CD14-positive monocyte (primary cell): Measurements from ENCODE around the gene DOCK4. TPM values are rescaled to one million over a fixed set of nuclear protein-coding genes. Genes with fewer than 3 reads are reported as not detected.

Experiments used
- DNase-seq, 3 donors: peaks; one replicate each; pipeline ENCODE4 v3.0.0-alpha.2; 2011 to 2022
- H2AFZ ChIP-seq: 2 replicates; pipeline ENCODE4 v1.6.0; 2012; ENCODE audit warnings: mild to moderate bottlenecking, low read depth, low read length, inconsistent platforms; ENCODE audit not compliant: insufficient read depth, poor library complexity, severe bottlenecking
- H3K27ac ChIP-seq, 2 donors: 1 replicate in 1 of 2; 2 replicates in 1 of 2; pipeline ENCODE4 v1.5.1; 2012 to 2013; ENCODE audit warnings: low read length in 2 of 2, control low read depth in 1 of 2, inconsistent platforms in 1 of 2, low read depth in 1 of 2, mild to moderate bottlenecking in 1 of 2
- H3K27me3 ChIP-seq, 2 donors: one replicate each; pipeline versions ENCODE4 v1.6.0 to v1.6.1; 2011 to 2013; ENCODE audit warnings: low read length in 2 of 2; ENCODE audit not compliant: control insufficient read depth in 2 of 2, insufficient read depth in 2 of 2
- H3K36me3 ChIP-seq, 2 donors: replicated peaks in 1 of 2; 1 replicate in 1 of 2; 2 replicates in 1 of 2; pipeline versions ENCODE4 v1.5.1 to v1.6.1; 2012 to 2013; ENCODE audit warnings: low read length in 2 of 2, control low read depth in 1 of 2, inconsistent platforms in 1 of 2, mild to moderate bottlenecking in 1 of 2; ENCODE audit not compliant: insufficient read depth in 2 of 2, control insufficient read depth in 1 of 2
- H3K4me1 ChIP-seq, 2 donors: 1 replicate in 1 of 2; 2 replicates in 1 of 2; pipeline versions ENCODE4 v1.5.1 to v1.6.1; 2012 to 2013; ENCODE audit warnings: low read length in 2 of 2, control low read depth in 1 of 2, inconsistent platforms in 1 of 2, mild to moderate bottlenecking in 1 of 2, moderate library complexity in 1 of 2; ENCODE audit not compliant: insufficient read depth in 2 of 2, control insufficient read depth in 1 of 2
- H3K4me2 ChIP-seq: replicated peaks from 2 replicates; pipeline ENCODE3; 2012; ENCODE audit warnings: low read length, moderate library complexity, mild to moderate bottlenecking; ENCODE audit not compliant: poor library complexity, severe bottlenecking; ENCODE audit errors: extremely low read depth
- H3K4me3 ChIP-seq, 3 experiments: fragments of 200-600 bp in 1 of 3; sonication (generic) in 1 of 3; replicated peaks in 1 of 3; 1 replicate in 2 of 3; 2 replicates in 1 of 3; pipeline ENCODE4 v1.5.1; 2011 to 2013; ENCODE audit warnings: low read length in 3 of 3, mild to moderate bottlenecking in 3 of 3, control low read depth in 2 of 3, low read depth in 2 of 3, inconsistent platforms in 1 of 3, moderate library complexity in 1 of 3
- H3K79me2 ChIP-seq: 2 replicates; pipeline ENCODE4 v1.6.0; 2012; ENCODE audit warnings: mild to moderate bottlenecking, control low read depth, inconsistent platforms, low read length, moderate library complexity; ENCODE audit not compliant: insufficient read depth
- H3K9ac ChIP-seq: 2 replicates; pipeline ENCODE4 v1.6.0; 2017; ENCODE audit warnings: low read length, mild to moderate bottlenecking; ENCODE audit not compliant: insufficient read depth, poor library complexity, severe bottlenecking
- H3K9me3 ChIP-seq, 2 donors: replicated peaks in 1 of 2; 1 replicate in 1 of 2; 2 replicates in 1 of 2; pipeline versions ENCODE4 v1.5.1 to v1.6.1; 2012 to 2013; ENCODE audit warnings: low read length in 2 of 2, control low read depth in 1 of 2; ENCODE audit not compliant: control insufficient read depth in 1 of 2, insufficient read depth in 1 of 2
- H4K20me1 ChIP-seq: 2 replicates; pipeline ENCODE4 v1.6.0; 2012; ENCODE audit warnings: mild to moderate bottlenecking, low read length, control low read depth, moderate library complexity; ENCODE audit not compliant: insufficient read depth
- H3K27ac Mint-ChIP-seq, 7 donors: one replicate each; pipeline ENCODE4 v1.8.0; 2020; ENCODE audit warnings: mild to moderate bottlenecking in 7 of 7, mixed read lengths in 7 of 7, moderate library complexity in 6 of 7, inconsistent platforms in 2 of 7
- H3K27me3 Mint-ChIP-seq, 3 donors: one replicate each; pipeline ENCODE4 v1.8.0; 2021 to 2022; ENCODE audit warnings: low read depth in 3 of 3, mild to moderate bottlenecking in 3 of 3, mixed read lengths in 3 of 3, moderate library complexity in 3 of 3, inconsistent platforms in 1 of 3
- H3K36me3 Mint-ChIP-seq, 2 donors: one replicate each; pipeline ENCODE4 v1.8.0; 2020; ENCODE audit warnings: mixed read lengths in 2 of 2, inconsistent platforms in 1 of 2, mild to moderate bottlenecking in 1 of 2
- H3K4me1 Mint-ChIP-seq: one replicate; pipeline ENCODE4 v1.8.0; 2020; ENCODE audit warnings: mild to moderate bottlenecking, mixed read lengths
- H3K4me3 Mint-ChIP-seq, 2 donors: one replicate each; pipeline ENCODE4 v1.8.0; 2020; ENCODE audit warnings: mild to moderate bottlenecking in 2 of 2, mixed read lengths in 2 of 2, moderate library complexity in 1 of 2
- H3K9me3 Mint-ChIP-seq, 7 donors: one replicate each; pipeline ENCODE4 v1.8.0; 2020 to 2022; ENCODE audit warnings: mixed read lengths in 7 of 7, mild to moderate bottlenecking in 6 of 7, moderate library complexity in 6 of 7, inconsistent platforms in 2 of 7
- WGBS: methylation state at CpG from one replicate; pipeline ENCODE4 v1.1.5; 2013; ENCODE audit warnings: missing lambda C conversion rate; ENCODE audit not compliant: insufficient coverage; 5-methylcytosine and 5-hydroxymethylcytosine counted together
- intact Hi-C, 2 donors: fragments of 100-400 bp; cut with micrococcal nuclease; formaldehyde crosslinking; loops; one replicate each; pipeline versions ENCODE4 v1.15.0 to v1.15.1; 2023
- polyA plus RNA-seq, 3 donors: library from polyadenylated mRNA; depleted of rRNA in 1 of 3; unstranded in 2 of 3; stranded (reverse) in 1 of 3; fragments of 300-500 nt in 2 of 3; fragments of >200 nt in 1 of 3; fragmentation: Illumina TruSeq in 2 of 3; gene quantifications; 1 replicate in 2 of 3; 2 replicates in 1 of 3; pipeline ENCODE4 v1.2.3, GENCODE V29; 2012 to 2021
- TF ChIP-seq, protein P1 (sequence below): fragments of 200-600 bp; IDR thresholded peaks from one replicate; pipeline ENCODE4 v1.8.0; 2022; ENCODE audit warnings: antibody characterized with exemption, mild to moderate bottlenecking

The DOCK4 gene
- polyA plus RNA-seq, 3 donors = 1.3 to 5.0 (median 2.7) TPM

DNA sequence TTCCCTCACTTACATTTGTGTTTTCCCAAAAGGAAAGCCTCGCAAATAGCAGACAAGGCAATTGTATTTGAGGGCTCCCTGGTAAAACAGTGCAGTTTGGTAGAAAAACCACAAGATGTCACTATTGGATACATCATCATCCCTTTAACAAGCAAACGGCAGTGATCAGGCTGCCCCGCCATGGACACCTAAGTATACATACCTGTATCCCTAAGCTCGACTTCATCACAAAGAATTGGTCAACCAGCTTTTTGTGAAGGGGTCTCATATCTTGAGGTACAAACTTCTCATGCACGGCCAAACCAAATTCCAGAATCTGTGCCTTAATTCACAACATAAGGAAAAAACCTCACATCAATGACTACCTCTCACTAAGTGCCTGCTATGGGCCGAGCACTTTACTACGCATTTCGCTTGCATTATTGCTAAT, 464.4 kb downstream of the DOCK4 start:
- H3K79me2 ChIP-seq = no peaks in the 10 kb centered on the region
- 11% methylated on average over 4 of the region's 8 CpGs for WGBS
- no peaks in the 10 kb centered on the region for H3K36me3 ChIP-seq
- H3K4me1 Mint-ChIP-seq = peaks cover 3% of the 10 kb centered on the region
- no peak overlapping the region for H2AFZ ChIP-seq
- DNase-seq = peak; percentile 18 to 46 (median 42)
- no peak overlapping the region for H3K9ac ChIP-seq
- intact Hi-C loops = loop anchor here in 1 of 2 donors (10.0 kb wide), 1 partner anchor 753 kb away; no protein-coding TSS in a partner anchor
- H3K27ac Mint-ChIP-seq = no peak overlapping the region
- no peaks in the 10 kb centered on the region for H3K4me1 ChIP-seq
- H3K27me3 ChIP-seq = no peaks in the 10 kb centered on the region
- peaks cover 0 to 3% (median 2%) of the 10 kb centered on the region in 3 donors for H3K27me3 Mint-ChIP-seq
- TF ChIP-seq, protein P1, sequence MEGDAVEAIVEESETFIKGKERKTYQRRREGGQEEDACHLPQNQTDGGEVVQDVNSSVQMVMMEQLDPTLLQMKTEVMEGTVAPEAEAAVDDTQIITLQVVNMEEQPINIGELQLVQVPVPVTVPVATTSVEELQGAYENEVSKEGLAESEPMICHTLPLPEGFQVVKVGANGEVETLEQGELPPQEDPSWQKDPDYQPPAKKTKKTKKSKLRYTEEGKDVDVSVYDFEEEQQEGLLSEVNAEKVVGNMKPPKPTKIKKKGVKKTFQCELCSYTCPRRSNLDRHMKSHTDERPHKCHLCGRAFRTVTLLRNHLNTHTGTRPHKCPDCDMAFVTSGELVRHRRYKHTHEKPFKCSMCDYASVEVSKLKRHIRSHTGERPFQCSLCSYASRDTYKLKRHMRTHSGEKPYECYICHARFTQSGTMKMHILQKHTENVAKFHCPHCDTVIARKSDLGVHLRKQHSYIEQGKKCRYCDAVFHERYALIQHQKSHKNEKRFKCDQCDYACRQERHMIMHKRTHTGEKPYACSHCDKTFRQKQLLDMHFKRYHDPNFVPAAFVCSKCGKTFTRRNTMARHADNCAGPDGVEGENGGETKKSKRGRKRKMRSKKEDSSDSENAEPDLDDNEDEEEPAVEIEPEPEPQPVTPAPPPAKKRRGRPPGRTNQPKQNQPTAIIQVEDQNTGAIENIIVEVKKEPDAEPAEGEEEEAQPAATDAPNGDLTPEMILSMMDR = peak; percentile 76
- H3K4me2 ChIP-seq = no peak overlapping the region
- H3K4me3 Mint-ChIP-seq = no peak overlapping the region
- no peak overlapping the region for H3K4me3 ChIP-seq
- H3K9me3 ChIP-seq = no peaks in the 10 kb centered on the region
- H3K27ac ChIP-seq = no peak overlapping the region
- H4K20me1 ChIP-seq = no peaks in the 10 kb centered on the region
- no peaks in the 10 kb centered on the region for H3K9me3 Mint-ChIP-seq
- no peaks in the 10 kb centered on the region for H3K36me3 Mint-ChIP-seq

DNA sequence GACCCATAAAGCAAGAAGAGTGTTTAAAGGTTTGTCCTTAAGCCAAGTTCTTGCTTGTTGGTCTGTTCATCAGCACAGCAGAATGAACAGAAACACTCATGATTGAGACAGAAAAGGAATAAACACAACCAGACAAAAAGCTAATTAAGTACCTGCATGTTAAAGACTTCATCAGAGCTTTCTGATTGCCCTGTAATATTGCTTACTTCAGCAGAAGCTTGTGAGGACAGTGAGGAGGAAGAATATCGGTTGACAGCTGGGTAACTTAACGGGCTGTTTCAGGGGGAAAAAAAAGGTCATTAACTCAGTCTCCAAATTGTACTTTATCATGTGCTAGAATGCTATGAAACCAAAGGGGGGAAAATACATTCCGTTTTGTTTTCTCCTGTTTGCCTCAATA, 465.3 kb downstream of the DOCK4 start:
- H3K27ac Mint-ChIP-seq = peak overlapping the region in 1 of 7 donors; percentile 57
- no peaks in the 10 kb centered on the region for H4K20me1 ChIP-seq
- H3K27ac ChIP-seq = no peak overlapping the region
- no peak overlapping the region for H3K9ac ChIP-seq
- H3K9me3 ChIP-seq = no peaks in the 10 kb centered on the region
- H3K4me3 Mint-ChIP-seq = no peak overlapping the region
- H3K79me2 ChIP-seq = no peaks in the 10 kb centered on the region
- H2AFZ ChIP-seq = no peak overlapping the region
- H3K36me3 Mint-ChIP-seq = no peaks in the 10 kb centered on the region
- no peaks in the 10 kb centered on the region for H3K9me3 Mint-ChIP-seq
- H3K4me3 ChIP-seq = no peak overlapping the region
- TF ChIP-seq, protein P1 = no peak
- no peak overlapping the region for H3K4me2 ChIP-seq
- no peak for DNase-seq
- peaks cover 3% of the 10 kb centered on the region for H3K4me1 Mint-ChIP-seq
- intact Hi-C loops = loop anchor here in 1 of 2 donors (10.0 kb wide), 1 partner anchor 754 kb away; no protein-coding TSS in a partner anchor
- H3K27me3 ChIP-seq = no peaks in the 10 kb centered on the region
- H3K36me3 ChIP-seq = no peaks in the 10 kb centered on the region
- no peaks in the 10 kb centered on the region for H3K4me1 ChIP-seq
- peaks cover 0 to 3% (median 2%) of the 10 kb centered on the region in 3 donors for H3K27me3 Mint-ChIP-seq
- no CpG with 5 or more reads among the region's 3 CpGs for WGBS
